Transverse colon (tissue), 3 donors: ENCODE results near the gene GUCY2F.

ENCODE experiments used
- CTCF ChIP-seq, 5 experiments: fragments of 200-600 bp in 3 of 5; fragments of 450-650 bp in 2 of 5; sonication (generic) in 3 of 5; IDR thresholded peaks; 1 replicate in 2 of 5; 2 replicates in 3 of 5; pipeline ENCODE4 v1.5.1; 2016 to 2017; ENCODE audit warnings: antibody characterized with exemption in 5 of 5, inconsistent platforms in 3 of 5, mild to moderate bottlenecking in 2 of 5, moderate library complexity in 1 of 5
- EP300 ChIP-seq: sonication (generic); formaldehyde crosslinking; IDR thresholded peaks from one replicate; pipeline ENCODE4 v1.6.1; 2017; ENCODE audit warnings: antibody characterized with exemption, low read depth
- POLR2A ChIP-seq: fragments of 450-650 bp; IDR thresholded peaks from one replicate; pipeline ENCODE4 v1.6.1; 2016; ENCODE audit warnings: antibody characterized with exemption, mild to moderate bottlenecking, moderate library complexity

- no peak for TF ChIP-seq EP300
- no peak for TF ChIP-seq CTCF (IDR thresholded peaks at IDR 0.05)
- TF ChIP-seq POLR2A, result no peak
Measured at GRCh38 chrX:109487640-109488039, 5.8 kb upstream of the GUCY2F start.
